Sciatic nerve (tissue), 2 donors: ENCODE results near the gene C1orf210. TPM values are rescaled to one million over a fixed set of nuclear protein-coding genes. Genes with fewer than 3 reads are reported as not detected.
A peak's percentile ranks its signal among the peaks of the same experiment; 100 is the strongest.

ENCODE experiments used
- ATAC-seq: fragments of 200-7000 bp; cut with Tn5 transposase; one replicate; pipeline ENCODE4 v1.9.1; 2020; ENCODE audit warnings: mild to moderate bottlenecking, moderate library complexity
- DNase-seq: peaks from one replicate; pipeline ENCODE4 v3.0.0-alpha.2; 2020; ENCODE audit warnings: low spot score
- intact Hi-C: fragments of 100-400 bp; cut with DNase I; formaldehyde crosslinking; loops from one replicate; pipeline ENCODE4 v1.14.2; 2022
- total RNA-seq: library from RNA; stranded (reverse); fragmentation: NEBNext Ultra II Directional; extraction: Animal tissue kit (Norgen Biotek cat#: 25700); gene quantifications from one replicate; pipeline ENCODE4 v1.2.1, GENCODE V29; 2021
- donor health status: DM: no; HTN: no; CAD: no.
- donor health status: DM: no; HTN: no; CAD: no.

C1orf210 gene
- total RNA-seq, 1 donor from 2014 or later: not detected

- intact Hi-C loops: no loop called here
- ATAC-seq: no peak
- no peak for DNase-seq
Observed at GRCh38 chr1:43300378-43301094, 15.2 kb upstream of the C1orf210 start, which contains the start of gene TIE1. TSS of gene TIE1 (plus strand) at chr1:43300982. CDS start at chr1:43301072, 90 bp downstream.

GRCh38 chr1:43299101-43299500, 13.7 kb upstream of the C1orf210 start:
- DNase-seq (no peak), ATAC-seq (no peak)
- intact Hi-C loops: no loop called here

- ATAC-seq: no peak
- intact Hi-C loops: no loop called here
Observed at GRCh38 chr1:43298055-43298454, 12.7 kb upstream of the C1orf210 start.

DNA sequence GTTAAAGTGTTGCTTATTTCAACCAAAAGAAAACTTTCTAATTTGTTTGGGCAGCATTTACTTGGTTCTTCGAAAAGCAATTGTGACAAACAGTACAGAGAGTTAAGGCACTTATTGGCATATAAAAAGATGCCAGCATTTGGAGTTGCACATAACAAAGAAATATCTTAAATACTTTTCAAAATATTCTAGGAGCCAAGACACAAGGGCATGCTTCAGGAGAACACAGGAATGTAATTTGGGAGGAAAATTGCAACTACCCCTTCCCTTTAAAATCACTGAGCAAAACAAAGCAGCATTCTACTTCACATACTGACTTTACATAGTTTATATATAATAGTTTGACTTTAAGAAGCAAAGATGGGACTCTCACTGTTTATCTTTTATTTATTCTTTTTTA, 10.8 kb upstream of the C1orf210 start:
- intact Hi-C loops: no loop called here

More at GRCh38 chr1:43298055-43298454, 12.7 kb upstream of the C1orf210 start:
- DNase-seq: no peak

GRCh38 chr1:43294761-43295160, 9.4 kb upstream of the C1orf210 start:
- ATAC-seq: no peak
- intact Hi-C loops: no loop called here

More for the DNA sequence above, 10.8 kb upstream of the C1orf210 start:
- no peak for DNase-seq
- ATAC-seq: no peak

DNA sequence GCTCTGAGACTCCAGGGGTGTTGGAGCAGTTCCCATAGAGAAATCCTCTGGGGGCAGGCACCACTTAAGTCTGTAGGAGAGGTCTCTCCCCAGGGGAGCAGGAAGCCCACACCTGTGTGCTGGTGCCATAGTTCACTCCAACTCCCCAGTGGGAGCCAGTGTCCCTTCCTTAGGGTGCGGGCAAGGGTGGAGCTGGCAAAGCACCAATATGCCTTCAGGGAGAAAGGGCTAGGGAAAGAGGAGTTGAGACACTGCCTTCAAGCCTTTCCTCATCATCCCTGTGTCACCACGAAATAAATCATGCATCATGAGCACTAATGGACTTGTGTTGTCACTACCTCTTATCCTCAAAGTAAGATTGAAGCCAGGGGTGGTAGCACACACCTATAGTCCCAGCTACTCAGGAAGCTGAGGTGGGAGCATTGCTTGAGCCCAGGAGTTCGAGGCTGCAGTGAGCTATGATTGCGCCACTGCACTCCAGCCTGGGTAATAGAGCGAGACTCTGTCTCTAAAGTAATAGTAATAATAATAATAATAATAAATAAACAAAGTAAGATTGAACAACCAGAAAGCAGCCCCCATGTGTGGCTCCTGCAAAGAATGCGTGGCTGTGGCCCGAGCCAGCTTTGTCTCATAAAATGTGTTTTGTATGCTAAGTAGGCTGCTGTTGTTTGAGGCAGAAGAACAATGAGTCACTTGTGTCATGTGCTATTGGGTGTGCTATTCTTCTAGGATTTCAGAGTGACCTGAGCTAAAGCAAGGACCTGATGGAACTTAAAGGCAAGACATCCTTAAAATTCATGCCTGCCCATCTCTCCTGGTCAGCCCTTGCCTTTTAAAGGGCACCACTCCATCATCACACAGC, 8.7 kb upstream of the C1orf210 start:
- DNase-seq (no peak), ATAC-seq (peak; percentile 53)
- intact Hi-C loops: no loop called here

More at GRCh38 chr1:43294761-43295160, 9.4 kb upstream of the C1orf210 start:
- DNase-seq: no peak

DNA sequence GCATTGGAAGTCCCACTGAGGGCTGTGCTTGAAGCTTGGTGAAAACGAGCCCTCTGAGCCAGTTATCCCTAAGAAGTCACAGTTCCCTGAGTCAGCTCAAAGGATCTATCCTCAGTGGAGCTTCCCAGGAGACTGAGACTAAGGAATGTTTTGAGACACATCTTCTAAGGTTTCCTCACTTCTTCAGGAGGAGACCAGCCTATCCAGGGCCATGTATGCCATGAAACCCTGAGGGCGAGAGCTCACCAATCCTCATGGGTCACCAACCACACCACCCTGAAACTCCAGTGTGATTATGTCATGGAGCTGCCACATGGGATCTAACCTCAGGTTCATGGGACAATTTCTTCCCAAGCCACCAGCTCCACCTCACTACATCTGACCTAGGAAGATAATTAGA, 7.8 kb upstream of the C1orf210 start:
- ATAC-seq: no peak
- DNase-seq: no peak
- intact Hi-C loops: no loop called here

GRCh38 chr1:43292679-43293078, 7.3 kb upstream of the C1orf210 start:
- DNase-seq (no peak), ATAC-seq (no peak)
- intact Hi-C loops: no loop called here

GRCh38 chr1:43292216-43292615, 6.8 kb upstream of the C1orf210 start:
- DNase-seq (no peak), ATAC-seq (no peak)
- intact Hi-C loops: no loop called here

GRCh38 chr1:43288785-43289706, 3.7 kb upstream of the C1orf210 start:
- DNase-seq (no peak), ATAC-seq (no peak)
- intact Hi-C loops: no loop called here

DNA sequence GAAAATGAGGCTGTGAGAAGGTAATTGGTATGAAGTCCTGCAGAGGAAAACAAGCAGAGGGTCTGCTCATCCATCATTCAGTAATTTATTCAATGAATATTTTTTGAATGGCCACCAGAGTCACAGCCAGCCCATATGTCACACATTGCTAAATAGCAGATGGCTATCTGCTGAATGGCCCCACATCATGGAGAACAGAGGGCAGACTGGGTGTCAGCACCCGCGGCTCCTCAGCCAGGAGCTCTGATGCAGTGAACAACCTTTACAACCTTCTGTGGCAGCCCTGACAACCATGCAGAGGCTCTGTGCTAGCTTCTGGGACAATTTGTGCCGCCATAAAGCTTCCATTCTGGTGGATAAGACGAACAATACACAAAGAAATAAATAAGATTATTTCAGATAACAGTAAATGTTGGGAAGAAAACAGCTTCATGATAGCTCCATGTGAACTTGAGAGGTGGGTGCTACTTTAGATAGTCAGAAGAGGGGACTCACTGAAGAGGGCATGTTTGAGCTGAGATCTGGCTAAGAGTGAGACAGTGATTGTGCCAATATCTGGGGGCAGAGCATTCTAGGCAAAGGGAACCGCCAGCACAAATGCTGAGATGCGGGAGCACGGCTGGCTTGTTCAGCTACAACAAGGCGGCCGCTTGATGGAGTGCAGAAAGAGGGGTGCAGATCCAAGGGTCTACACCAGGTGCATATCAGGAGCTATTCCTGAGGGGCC, 2.8 kb upstream of the C1orf210 start:
- intact Hi-C loops: no loop called here
- DNase-seq (no peak), ATAC-seq (no peak)

DNA sequence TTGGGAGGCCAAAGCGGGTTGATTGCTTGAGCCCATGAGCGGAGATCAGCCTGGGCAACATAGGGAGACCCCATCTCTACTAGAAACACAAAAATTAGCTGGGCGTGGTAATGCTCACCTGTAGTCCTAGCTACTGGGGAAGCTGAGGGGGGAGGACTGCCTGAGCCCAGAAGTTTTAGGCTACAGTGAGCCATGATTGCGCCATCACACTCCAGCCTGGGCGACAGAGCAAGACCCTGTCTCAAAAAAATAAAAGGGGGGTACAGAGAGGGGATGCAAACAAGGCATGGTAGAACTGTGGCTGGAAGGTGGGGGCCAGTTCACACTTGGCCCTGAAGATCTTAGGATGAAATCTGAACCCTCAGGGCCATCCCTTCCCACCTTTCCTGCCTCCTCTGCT, 1.2 kb upstream of the C1orf210 start:
- intact Hi-C loops: no loop called here
- DNase-seq: no peak
- ATAC-seq: no peak

- no peak for DNase-seq
- intact Hi-C loops: no loop called here
- no peak for ATAC-seq
Observed at GRCh38 chr1:43286115-43286514, 734 bp upstream of the C1orf210 start.

- DNase-seq: no peak
- intact Hi-C loops: no loop called here
Observed at GRCh38 chr1:43284546-43285110, 753 bp downstream of the C1orf210 start.

GRCh38 chr1:43284065-43284464, 1.3 kb downstream of the C1orf210 start:
- intact Hi-C loops: no loop called here
- ATAC-seq: no peak
- DNase-seq: no peak

More at GRCh38 chr1:43284546-43285110, 753 bp downstream of the C1orf210 start:
- ATAC-seq: no peak

DNA sequence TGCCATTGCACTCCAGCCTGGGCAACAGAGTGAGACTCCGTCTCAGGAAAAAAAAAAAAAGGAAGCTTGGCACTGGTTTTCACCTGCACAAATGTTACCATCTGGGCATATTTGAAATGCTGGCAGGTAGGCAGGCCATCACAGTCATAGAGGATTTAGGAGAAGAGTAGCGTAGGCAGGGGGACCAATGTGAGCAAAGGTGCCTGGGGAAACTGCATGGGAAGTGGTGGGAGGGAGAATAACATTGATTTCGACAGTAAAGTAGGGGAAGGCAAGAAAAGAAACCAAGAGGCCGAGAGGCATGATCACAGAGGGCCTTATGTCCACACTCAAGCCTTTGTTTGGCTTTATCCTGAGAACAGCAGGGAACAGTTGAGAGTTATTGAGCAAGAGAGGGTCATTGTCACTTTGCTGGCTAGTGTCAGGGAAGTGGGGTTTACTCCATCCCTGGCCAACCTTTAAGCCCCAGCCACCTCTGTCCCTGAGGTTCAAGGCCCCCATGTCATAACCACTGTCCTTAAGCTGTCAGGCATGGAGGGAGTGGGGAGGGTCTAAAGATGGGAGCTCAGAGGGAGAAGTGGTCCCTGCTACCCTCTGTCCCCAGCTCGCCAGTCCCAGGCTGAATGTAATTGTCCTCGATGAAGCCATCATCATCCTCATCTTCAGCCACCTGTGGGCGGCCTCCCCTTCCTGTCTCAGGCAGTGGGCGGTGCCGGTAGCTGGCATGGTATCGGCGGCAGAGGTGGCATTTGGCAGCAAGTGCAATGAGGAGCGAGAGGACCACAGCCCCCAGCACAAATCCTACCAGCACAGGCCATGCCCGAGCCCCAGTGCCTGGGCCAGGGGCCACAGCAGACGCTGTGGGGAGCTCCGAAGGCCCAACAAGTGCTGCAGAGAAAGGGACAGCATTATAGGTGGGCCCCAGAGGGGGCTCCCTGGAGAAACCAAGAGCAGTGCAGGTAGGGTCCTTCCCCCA, 2.9 kb downstream of the C1orf210 start:
- DNase-seq: no peak
- intact Hi-C loops: no loop called here
- ATAC-seq: peak; percentile 39

GRCh38 chr1:43280692-43281091, 4.7 kb downstream of the C1orf210 start:
- intact Hi-C loops: no loop called here
- DNase-seq (no peak), ATAC-seq (no peak)
